AG10803 (cell line): Measurements from ENCODE around the gene JTB.

Experiments
- DNase-seq: peaks from one replicate; pipeline ENCODE4 v3.0.0; 2010; ENCODE audit warnings: low read depth
- H3K4me3 ChIP-seq: 2 replicates; pipeline ENCODE4 v1.5.1; 2011; ENCODE audit warnings: mild to moderate bottlenecking, low read length, control low read depth
- TF ChIP-seq, protein P1 (sequence below): conservative IDR thresholded peaks from 2 replicates; pipeline ENCODE4 v1.5.1; 2011; ENCODE audit warnings: mild to moderate bottlenecking, low read length, control low read depth, inconsistent platforms

Gene JTB

DNA sequence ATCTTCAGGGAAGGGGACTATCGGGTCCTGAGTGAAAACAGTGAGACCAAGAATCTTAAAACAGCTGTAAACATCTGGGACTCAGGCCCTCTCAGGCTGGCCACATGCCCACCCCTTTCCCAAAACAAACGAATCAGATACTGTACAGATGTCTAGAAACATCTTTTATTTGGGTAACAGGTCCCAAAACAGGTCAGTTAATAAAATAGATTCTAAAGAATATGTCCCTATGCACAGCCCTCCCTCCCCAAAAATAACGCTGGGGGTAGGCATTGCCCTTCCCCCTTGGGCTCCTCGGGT is 18.6 kb downstream of the JTB start:
- H3K4me3 ChIP-seq: peak overlapping the region; percentile 38
- peak; percentile 21 for DNase-seq
- TF ChIP-seq, protein P1, sequence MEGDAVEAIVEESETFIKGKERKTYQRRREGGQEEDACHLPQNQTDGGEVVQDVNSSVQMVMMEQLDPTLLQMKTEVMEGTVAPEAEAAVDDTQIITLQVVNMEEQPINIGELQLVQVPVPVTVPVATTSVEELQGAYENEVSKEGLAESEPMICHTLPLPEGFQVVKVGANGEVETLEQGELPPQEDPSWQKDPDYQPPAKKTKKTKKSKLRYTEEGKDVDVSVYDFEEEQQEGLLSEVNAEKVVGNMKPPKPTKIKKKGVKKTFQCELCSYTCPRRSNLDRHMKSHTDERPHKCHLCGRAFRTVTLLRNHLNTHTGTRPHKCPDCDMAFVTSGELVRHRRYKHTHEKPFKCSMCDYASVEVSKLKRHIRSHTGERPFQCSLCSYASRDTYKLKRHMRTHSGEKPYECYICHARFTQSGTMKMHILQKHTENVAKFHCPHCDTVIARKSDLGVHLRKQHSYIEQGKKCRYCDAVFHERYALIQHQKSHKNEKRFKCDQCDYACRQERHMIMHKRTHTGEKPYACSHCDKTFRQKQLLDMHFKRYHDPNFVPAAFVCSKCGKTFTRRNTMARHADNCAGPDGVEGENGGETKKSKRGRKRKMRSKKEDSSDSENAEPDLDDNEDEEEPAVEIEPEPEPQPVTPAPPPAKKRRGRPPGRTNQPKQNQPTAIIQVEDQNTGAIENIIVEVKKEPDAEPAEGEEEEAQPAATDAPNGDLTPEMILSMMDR: no peak

DNA sequence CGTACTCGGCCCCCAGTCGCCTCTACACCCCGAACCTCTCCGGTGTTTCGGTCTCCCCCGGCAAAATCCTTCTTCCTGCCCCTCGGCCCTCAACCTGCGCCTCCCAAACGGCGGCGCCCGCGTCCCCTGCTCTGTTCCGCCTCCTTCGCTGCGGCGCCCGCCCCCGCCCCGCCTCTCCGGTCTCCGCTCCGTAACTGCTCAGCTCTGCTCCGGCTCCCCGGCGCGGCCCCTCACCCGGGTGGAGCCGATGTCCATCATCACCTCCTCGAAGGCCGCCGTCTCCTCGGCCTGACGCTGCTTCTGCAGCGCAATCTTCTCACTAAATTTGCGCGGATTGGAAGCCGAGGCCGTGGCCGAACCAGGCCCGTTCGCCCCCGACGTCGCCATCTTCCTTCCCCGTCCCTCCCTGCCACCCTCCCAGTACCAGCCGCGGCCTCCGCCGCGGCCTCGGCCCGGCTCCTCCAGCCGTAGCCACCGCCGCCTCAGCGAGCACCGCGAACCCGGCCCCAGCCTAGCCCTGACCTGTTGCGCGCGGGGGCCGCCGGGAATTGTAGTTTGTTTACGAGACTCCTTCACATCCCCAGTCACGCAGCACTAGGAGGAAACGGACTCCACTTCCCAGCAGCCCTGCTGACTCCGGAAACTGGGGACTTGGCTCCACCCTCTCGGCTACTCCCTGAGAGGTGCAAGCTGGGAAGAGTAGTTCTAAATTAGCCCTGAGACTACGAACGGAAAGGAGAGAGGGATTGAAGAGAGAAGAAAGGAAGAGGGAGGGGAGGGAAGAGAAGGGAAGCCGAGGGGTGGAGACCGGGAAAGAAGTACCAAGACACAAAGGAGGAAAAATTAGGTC is 19.1 kb downstream of the JTB start, which contains the start of gene CRTC2:
CRTC2 (minus strand) TSS at position 502 of the 850 bp plus-strand sequence; CDS start at position 387, 115 bp downstream.
- DNase-seq: peak; percentile 98
- H3K4me3 ChIP-seq: peak within 1 kb of the TSS; percentile 96
- TF ChIP-seq, protein P1: no peak; the same call in 1 of the 2 replicates

DNA sequence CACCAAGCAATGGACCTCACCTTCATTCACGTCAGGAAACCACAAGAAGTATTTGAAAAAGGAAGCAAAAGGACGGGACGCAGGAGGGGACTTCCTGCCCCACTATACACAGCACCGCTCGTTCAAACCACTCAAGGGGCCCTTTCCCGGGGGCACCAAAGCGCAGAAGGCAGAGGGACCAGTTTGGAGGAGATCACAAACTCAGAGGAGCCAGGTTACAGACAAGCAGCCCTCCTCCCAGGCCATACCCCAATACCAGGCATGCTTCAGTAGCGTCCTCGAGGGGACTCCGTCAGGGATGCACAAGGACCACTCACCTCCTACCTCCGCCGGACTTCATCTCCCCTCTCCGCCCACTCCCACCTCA is 19.7 kb downstream of the JTB start:
- TF ChIP-seq, protein P1: no peak
- peak overlapping the region; percentile 96 for H3K4me3 ChIP-seq
- DNase-seq: no peak

DNA sequence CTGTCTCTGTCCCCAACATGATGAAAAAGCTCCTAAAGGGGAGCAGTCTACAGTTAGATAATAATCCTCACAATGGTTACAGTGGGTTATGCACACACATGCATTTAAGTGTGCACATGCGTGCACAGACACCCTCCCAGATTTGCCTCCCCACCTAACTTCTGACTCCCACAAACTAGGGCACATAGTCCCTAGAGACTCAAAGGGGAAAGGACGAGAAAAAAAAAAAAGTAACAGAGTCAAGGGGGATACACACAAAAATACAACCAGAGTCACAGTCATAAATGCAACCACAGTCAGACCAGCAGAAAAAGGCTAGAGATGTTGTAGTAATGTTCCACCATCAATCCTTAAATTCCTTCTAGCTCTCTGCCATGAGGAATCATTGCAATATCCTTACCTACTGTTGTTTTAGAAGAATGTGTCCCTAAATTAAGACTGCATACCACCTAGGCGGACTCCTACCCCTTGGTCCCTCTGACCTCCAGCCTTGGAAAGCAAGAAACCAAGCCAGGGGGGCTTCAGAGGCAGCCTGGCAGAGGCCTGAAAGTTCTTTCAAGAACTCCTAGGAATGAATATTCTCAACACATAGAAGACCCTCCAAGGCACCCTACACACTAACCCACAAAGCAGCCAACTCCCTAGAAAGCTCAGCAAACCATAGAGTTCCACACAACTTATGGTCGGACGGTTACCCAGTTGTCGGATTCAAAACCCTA is 20.3 kb downstream of the JTB start:
- peak overlapping the region; percentile 96 for H3K4me3 ChIP-seq
- DNase-seq: no peak
- TF ChIP-seq, protein P1: no peak

DNA sequence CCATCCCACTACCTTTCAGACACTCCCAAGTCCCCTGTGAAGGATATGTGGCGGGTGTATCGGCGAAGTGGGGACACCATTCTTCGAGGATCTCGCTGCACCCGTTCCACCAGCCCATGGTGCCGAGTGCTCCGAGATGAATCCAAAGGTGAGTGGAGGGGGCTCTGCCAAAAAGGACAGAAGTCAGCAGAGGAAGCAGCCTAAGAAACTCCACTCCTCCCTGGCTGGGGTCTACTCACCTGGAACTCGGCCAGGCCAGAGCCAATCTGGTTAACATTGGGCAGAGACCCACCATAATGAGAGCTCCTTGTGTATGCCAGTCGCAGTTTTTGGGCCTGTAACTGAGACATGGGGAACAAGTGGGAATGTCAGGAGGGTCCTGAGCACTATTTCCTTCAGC is 22.6 kb downstream of the JTB start:
- DNase-seq: no peak
- no peak overlapping the region for H3K4me3 ChIP-seq
- TF ChIP-seq, protein P1: no peak

DNA sequence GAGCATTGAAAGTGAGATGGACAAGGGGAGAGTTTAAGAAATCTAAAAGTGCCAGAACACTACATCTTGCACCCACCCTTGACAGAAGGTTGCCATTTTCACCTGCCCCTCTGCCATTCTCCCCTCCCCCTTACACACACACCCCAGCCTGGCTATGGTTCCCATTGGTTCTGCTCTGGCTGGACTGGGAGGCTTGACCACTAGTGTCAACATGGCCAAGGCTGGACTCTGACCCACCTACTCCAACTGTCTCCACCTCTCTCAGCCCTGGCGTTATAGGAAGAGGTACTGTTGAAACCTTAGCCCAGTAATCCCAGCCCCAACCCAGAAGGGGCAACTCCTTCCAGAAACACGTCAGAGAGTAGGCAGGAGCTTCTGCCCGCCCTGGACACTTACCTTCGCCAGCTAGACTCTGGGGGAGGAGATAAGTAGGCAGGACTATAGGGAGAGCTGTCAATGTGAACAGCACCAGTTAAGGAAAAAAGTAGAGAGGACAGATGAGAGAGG is 23.6 kb downstream of the JTB start:
- no peak for DNase-seq
- TF ChIP-seq, protein P1: no peak
- H3K4me3 ChIP-seq: no peak overlapping the region
